CD4-positive, alpha-beta T cell (primary cell): Measurements from ENCODE around the gene SGF29. TPM values are rescaled to one million over a fixed set of nuclear protein-coding genes. Genes with fewer than 3 reads are reported as not detected.
"Not testable (repeated sequence)": the region's sequence is repeated elsewhere in the genome, so short reads cannot be mapped to it uniquely, and the experiment has no call there.

Experiments used
- ATAC-seq: fragments of 200-7000 bp; cut with Tn5 transposase; one replicate; pipeline ENCODE4 v1.10.0; 2022; ENCODE audit warnings: mild to moderate bottlenecking; ENCODE audit not compliant: poor library complexity
- CTCF ChIA-PET: fragments of 350-600 bp; sonication (Branson Sonifier 250); formaldehyde crosslinking; loops from one replicate; lab custom pipeline; 2021; ENCODE audit warnings: antibody characterized with exemption, inconsistent platforms; lab: Charles Lee
- POLR2A ChIA-PET: fragments of 350-600 bp; sonication (Branson Sonifier 250); formaldehyde crosslinking; loops from one replicate; lab custom pipeline; 2021; ENCODE audit warnings: antibody characterized with exemption, inconsistent platforms; lab: Charles Lee
- DNase-seq, 14 experiments: peaks; one replicate each; pipeline ENCODE4 v3.0.0-alpha.2; 2013 to 2020; ENCODE audit warnings: mixed read lengths in 2 of 14
- H3K27ac ChIP-seq, 2 donors: one replicate each; pipeline versions ENCODE4 v1.5.1 to v1.7.0; 2013; ENCODE audit warnings: low read length in 2 of 2, low read depth in 1 of 2, mild to moderate bottlenecking in 1 of 2
- H3K27me3 ChIP-seq, 2 experiments: 1 replicate in 1 of 2; 2 replicates in 1 of 2; pipeline versions ENCODE4 v1.6.1 to v1.7.0; 2013; ENCODE audit warnings: low read length in 2 of 2, control low read depth in 1 of 2, mild to moderate bottlenecking in 1 of 2, moderate library complexity in 1 of 2; ENCODE audit not compliant: insufficient read depth in 2 of 2, control insufficient read depth in 1 of 2
- H3K36me3 ChIP-seq: one replicate; pipeline ENCODE4 v1.6.1; 2013; ENCODE audit warnings: low read length, control low read depth; ENCODE audit not compliant: insufficient read depth
- H3K4me1 ChIP-seq: one replicate; pipeline ENCODE4 v1.6.1; 2013; ENCODE audit warnings: low read length, control low read depth; ENCODE audit not compliant: insufficient read depth
- H3K4me3 ChIP-seq: one replicate; pipeline ENCODE4 v1.5.1; 2013; ENCODE audit warnings: mild to moderate bottlenecking, low read length, moderate library complexity
- H3K9me3 ChIP-seq, 2 experiments: 1 replicate in 1 of 2; 2 replicates in 1 of 2; pipeline versions ENCODE4 v1.6.1 to v1.7.0; 2013; ENCODE audit warnings: low read length in 2 of 2, mild to moderate bottlenecking in 2 of 2, control low read depth in 1 of 2, moderate library complexity in 1 of 2; ENCODE audit not compliant: control insufficient read depth in 1 of 2, insufficient read depth in 1 of 2
- H3K27ac Mint-ChIP-seq: one replicate; pipeline ENCODE4 v1.8.0; 2020; ENCODE audit warnings: mixed read lengths
- H3K27me3 Mint-ChIP-seq: one replicate; pipeline ENCODE4 v1.8.0; 2021; ENCODE audit warnings: mixed read lengths
- H3K36me3 Mint-ChIP-seq: one replicate; pipeline ENCODE4 v1.8.0; 2021; ENCODE audit warnings: low read depth, mixed read lengths
- H3K4me1 Mint-ChIP-seq: one replicate; pipeline ENCODE4 v1.8.0; 2021; ENCODE audit warnings: low read depth, mixed read lengths
- H3K4me3 Mint-ChIP-seq: one replicate; pipeline ENCODE4 v1.8.0; 2020; ENCODE audit warnings: mild to moderate bottlenecking, mixed read lengths
- H3K9me3 Mint-ChIP-seq: one replicate; pipeline ENCODE4 v1.8.0; 2020; ENCODE audit warnings: mixed read lengths
- intact Hi-C, 2 experiments: fragments of 100-400 bp; cut with DNase I in 1 of 2; cut with micrococcal nuclease in 1 of 2; formaldehyde crosslinking; loops; one replicate each; pipeline versions ENCODE4 v1.15.1 to v1.9.0; 2023 to 2025; cut with DNase I, micrococcal nuclease
- total RNA-seq, 174 experiments: library from RNA in 2 of 174; stranded (reverse) in 2 of 174; gene quantifications; one replicate each; pipeline ENCODE4 v1.2.3 and lab custom pipeline; 2021 to 2026
- TF ChIP-seq, protein P1 (sequence below): fragments of 200-600 bp; IDR thresholded peaks from one replicate; pipeline ENCODE4 v1.8.0; 2022; ENCODE audit warnings: antibody characterized with exemption, mild to moderate bottlenecking

Gene SGF29
- total RNA-seq, 2 experiments from 2014 or later: 38.9 to 40.3 TPM

DNA sequence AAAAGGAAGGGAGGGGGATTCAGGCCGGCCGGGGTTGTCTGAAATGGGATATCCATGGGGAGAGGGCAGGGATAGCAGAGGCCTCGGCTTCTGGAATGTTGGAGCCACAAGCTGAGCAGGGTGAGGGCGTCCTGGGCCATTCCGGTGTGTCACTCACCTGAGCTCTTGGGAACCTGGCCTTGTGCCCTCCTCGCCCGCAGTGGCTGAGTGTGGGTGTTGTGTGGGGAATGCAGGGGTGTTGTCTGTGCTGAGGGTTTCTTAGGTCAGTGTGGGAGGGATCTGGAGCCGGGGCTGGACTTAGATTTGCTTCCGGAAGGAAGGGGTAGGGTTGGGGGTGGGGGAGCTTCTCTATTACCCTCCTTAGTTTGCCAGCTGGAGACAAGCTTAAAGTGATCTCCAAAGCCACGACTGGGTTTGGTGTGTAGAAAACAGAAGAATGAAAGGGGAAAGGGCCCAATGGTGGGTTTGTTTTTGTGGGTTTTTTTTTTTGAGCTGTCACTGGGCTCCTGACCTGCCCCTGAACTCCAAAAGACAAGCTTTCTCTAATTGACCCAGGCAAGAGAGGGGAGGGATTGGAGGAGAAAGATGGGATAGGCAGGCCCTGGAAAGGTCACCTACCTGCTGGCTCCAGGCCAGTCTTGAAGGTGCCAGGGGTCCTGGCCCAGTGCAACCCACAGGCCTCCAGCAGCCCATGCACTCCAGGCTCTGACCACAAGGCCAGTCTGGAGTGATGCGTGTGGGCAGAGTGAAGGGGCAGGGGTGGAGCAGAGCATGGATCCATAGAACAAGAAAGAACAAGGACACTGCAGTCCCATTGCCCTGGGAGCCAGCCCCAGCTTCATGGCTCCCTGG lies 43.3 kb downstream of the SGF29 start, which contains the start of gene SULT1A2:
SULT1A2 (minus strand) TSS at position 211 of the 852 bp plus-strand sequence. CDS start 1,120 bp downstream, outside the sequence.
- intact Hi-C loops: no loop called here
- no peak for DNase-seq
- ChIA-PET CTCF (no interaction called here), POLR2A (interaction anchor here (0.9 kb wide), 1 partner anchor 26 kb away, joined by 3 read pairs; no protein-coding TSS in a partner anchor)
- no peak for ATAC-seq
- Mint-ChIP-seq H3K27ac (no peak within 1 kb of the TSS), H3K9me3 (no peaks in the 10 kb centered on the region), H3K36me3 (peaks cover 8% of the 10 kb centered on the region), H3K4me1 (peaks cover 8% of the 10 kb centered on the region), H3K4me3 (no peak within 1 kb of the TSS), H3K27me3 (no peaks in the 10 kb centered on the region)
- Histone ChIP-seq H3K36me3 (no peaks in the 10 kb centered on the region), H3K27me3 (no peaks in the 10 kb centered on the region), H3K4me1 (peaks cover 3% of the 10 kb centered on the region), H3K4me3 (no peak within 1 kb of the TSS), H3K27ac (no peak within 1 kb of the TSS), H3K9me3 (no peaks in the 10 kb centered on the region)
- TF ChIP-seq, protein P1, sequence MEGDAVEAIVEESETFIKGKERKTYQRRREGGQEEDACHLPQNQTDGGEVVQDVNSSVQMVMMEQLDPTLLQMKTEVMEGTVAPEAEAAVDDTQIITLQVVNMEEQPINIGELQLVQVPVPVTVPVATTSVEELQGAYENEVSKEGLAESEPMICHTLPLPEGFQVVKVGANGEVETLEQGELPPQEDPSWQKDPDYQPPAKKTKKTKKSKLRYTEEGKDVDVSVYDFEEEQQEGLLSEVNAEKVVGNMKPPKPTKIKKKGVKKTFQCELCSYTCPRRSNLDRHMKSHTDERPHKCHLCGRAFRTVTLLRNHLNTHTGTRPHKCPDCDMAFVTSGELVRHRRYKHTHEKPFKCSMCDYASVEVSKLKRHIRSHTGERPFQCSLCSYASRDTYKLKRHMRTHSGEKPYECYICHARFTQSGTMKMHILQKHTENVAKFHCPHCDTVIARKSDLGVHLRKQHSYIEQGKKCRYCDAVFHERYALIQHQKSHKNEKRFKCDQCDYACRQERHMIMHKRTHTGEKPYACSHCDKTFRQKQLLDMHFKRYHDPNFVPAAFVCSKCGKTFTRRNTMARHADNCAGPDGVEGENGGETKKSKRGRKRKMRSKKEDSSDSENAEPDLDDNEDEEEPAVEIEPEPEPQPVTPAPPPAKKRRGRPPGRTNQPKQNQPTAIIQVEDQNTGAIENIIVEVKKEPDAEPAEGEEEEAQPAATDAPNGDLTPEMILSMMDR: no peak

DNA sequence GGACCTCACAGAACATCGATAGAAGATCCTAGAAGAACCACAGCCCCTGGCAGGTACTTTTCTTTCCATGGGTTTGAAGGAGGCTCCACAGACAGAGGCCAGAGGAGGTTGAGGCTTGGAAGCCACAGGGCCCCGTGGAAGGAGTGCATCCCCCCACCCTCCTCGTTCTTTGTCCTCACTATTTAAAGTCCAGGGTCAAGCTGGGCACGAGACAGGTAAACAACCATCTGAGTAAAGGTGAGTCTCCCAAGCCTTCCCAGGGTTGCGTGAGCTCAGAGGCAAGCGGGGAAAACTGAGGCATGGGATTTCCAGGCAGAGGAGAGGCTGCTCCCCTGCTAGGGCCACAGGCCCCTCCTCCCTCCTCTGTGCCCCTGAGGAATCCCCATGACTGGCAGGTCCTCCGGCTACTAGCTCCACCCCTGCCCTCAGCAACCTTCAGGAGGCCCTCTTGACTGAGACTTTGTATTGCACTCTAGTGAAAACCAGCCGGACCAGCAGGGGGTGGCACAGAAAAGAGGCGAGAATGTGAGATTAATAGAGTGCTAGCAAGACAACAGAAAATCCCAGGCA lies 44.1 kb downstream of the SGF29 start:
- ChIA-PET POLR2A (no interaction called here), CTCF (interaction anchor here (0.6 kb wide), 1 partner anchor 26 kb away, joined by 3 read pairs; no protein-coding TSS in a partner anchor)
- peaks cover 3% of the 10 kb centered on the region for H3K4me1 ChIP-seq
- Mint-ChIP-seq H3K36me3 (peaks cover under 1% of the 10 kb centered on the region), H3K4me1 (peaks cover 8% of the 10 kb centered on the region), H3K4me3 (no peak overlapping the region), H3K9me3 (no peaks in the 10 kb centered on the region), H3K27me3 (no peaks in the 10 kb centered on the region), H3K27ac (no peak overlapping the region)
- H3K4me3 ChIP-seq: no peak overlapping the region
- no peaks in the 10 kb centered on the region for H3K27me3 ChIP-seq
- H3K9me3 ChIP-seq: no peaks in the 10 kb centered on the region
- H3K27ac ChIP-seq: no peak overlapping the region
- no peaks in the 10 kb centered on the region for H3K36me3 ChIP-seq
- intact Hi-C loops: no loop called here
- DNase-seq (no peak), ATAC-seq (no peak)
- TF ChIP-seq, protein P1: no peak

DNA sequence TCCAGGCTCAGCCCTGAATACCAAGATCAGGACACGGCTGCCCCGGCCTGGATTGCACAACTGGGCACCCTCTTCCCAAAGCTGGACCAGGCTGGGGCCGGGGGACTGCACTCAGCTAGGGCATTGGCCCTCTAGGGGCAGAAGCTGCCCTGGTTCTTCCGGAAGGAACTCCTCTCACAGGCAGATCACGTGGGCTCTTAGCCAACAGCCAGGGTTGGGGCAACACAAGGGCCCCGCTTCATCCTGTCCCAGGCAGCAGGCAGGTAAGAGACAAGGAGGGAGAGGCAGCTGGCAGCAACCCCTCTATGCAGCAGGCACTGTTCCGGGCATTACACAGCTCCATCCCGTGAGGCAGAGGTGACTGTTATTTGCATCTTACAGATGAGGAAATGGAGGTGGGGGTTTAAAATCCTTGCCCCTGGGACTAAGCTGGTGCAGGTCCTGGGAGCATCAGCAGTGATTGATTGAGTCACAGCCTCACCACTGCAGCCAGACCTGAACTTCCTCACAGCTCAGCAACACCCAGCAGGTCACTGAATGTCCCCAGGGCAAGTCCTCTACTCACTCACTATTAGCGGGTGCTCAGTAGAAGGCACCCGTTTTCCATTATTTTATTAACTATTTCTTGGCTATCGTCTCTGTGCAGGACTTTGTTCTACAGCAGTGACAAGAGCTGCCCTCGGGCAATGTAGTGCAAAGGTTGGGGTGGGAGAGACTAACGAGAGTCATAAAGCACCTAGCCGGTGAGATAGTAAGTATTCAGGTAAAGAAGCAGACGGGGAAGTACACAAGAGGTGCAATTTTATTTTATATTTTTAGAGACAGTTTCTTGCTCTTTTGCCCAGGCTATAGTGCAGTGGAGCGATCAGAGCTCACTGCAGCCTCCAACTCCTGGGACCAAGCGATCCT lies 45.9 kb downstream of the SGF29 start:
- ATAC-seq: peak; percentile 96
- intact Hi-C loops: not testable (repeated sequence)

DNA sequence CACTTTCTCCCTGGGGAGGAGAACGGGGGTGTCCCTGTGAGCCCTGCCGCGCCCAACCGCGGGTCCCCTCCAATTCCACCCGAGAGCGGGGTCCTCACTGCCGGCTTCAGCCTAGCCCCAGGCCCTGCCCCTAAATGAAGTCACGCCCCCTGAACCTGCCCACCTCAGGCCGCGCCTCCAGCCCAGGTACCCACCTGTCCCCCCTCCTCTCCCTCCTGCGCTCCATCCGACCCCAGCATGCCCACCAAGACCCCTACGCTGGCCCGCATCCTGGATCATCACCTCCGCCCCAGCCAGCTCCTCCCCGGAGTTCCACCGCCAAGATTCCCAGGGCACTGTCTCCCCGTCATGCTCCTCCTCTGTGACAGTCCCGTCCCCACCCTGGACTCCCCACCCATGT lies 47.2 kb downstream of the SGF29 start:
- H3K9me3 ChIP-seq, CTCF ChIA-PET, H3K27ac ChIP-seq, POLR2A ChIA-PET, H3K36me3 Mint-ChIP-seq, H3K9me3 Mint-ChIP-seq, intact Hi-C loops, H3K4me1 ChIP-seq, H3K4me1 Mint-ChIP-seq, H3K27me3 Mint-ChIP-seq, DNase-seq, H3K27ac Mint-ChIP-seq, H3K4me3 Mint-ChIP-seq, H3K27me3 ChIP-seq, H3K36me3 ChIP-seq, H3K4me3 ChIP-seq: not testable (repeated sequence)
- peak; percentile 18 for ATAC-seq

More for the DNA sequence above, 45.9 kb downstream of the SGF29 start:
- H3K27me3 ChIP-seq, H3K27ac ChIP-seq, H3K36me3 Mint-ChIP-seq, H3K9me3 ChIP-seq, H3K4me1 ChIP-seq, H3K27ac Mint-ChIP-seq, POLR2A ChIA-PET, H3K4me1 Mint-ChIP-seq, H3K4me3 ChIP-seq, H3K9me3 Mint-ChIP-seq, H3K4me3 Mint-ChIP-seq, H3K27me3 Mint-ChIP-seq, H3K36me3 ChIP-seq, CTCF ChIA-PET, DNase-seq: not testable (repeated sequence)

DNA sequence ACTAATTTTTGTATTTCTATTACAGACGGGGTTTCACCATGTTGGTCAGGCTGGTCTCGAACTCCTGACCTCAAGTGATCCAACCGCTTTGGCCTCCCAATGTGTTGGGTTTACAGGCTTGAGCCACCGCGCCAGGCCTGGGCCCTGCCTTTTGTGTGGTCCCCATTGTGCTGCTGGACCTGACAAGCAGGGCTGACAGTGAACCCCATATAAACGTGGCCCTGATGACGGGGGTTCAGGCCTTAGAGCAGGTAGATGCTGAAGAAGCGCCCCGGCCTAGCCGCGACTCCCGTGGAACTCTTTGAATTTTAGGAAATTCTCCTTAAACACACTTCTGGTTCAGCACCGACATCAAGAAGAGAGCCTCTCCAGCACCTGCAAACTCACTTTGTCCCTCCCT lies 47.9 kb downstream of the SGF29 start:
- ATAC-seq, H3K27me3 Mint-ChIP-seq, POLR2A ChIA-PET, H3K27me3 ChIP-seq, H3K27ac ChIP-seq, intact Hi-C loops, CTCF ChIA-PET, H3K9me3 Mint-ChIP-seq, H3K27ac Mint-ChIP-seq, H3K36me3 ChIP-seq, H3K4me1 ChIP-seq, H3K9me3 ChIP-seq, H3K4me3 ChIP-seq, DNase-seq, H3K36me3 Mint-ChIP-seq, H3K4me1 Mint-ChIP-seq: not testable (repeated sequence)
- H3K4me3 Mint-ChIP-seq: peak overlapping the region; percentile 46
